HG03521 (cell line): ENCODE data around the gene TIAM2.

ENCODE experiments used
- ATAC-seq: cut with Tn5 transposase; IDR thresholded peaks from one replicate; pipeline ENCODE4 v1.9.1; 2021; ENCODE audit warnings: mild to moderate bottlenecking, moderate library complexity; ENCODE audit not compliant: unreplicated experiment

TIAM2 gene

DNA sequence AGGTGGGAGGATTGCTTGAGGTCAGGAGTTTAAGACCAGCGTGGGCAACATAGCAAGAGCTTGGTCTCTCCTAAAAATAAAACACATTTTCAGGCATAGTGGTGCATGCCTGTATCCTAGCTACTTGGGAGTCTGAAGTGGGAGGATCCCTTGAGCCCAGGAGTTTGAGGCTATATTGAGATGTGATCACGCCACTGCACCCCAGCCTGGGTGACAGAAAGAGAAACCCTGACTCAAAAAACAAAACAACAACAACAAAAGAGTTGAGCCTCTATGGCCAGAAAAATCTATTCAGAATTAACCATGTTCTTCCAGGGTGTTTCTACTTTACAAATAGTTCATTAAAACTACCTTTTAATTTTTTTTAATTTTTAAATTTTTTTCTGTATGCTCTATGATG is 60.6 kb downstream of the TIAM2 start:
- ATAC-seq, result no peak

DNA sequence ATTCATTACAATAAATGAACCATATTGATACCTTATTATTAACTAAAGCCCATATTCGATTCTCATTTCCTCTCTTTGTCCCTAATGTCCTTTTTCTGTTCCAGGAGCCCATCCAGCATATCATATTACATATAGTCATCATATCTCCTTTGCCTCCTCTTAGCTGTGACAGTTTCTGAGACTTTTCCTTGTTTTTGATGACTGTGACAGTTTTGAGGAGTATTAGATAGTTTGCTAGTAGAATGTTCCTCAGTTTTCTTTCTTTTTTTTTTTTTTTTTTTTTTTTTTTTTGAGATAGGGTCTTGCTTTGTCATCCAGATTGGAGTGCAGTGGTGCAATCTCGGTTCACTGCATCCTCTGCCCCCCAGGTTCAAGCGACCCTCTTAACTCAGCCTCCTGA is 61.6 kb downstream of the TIAM2 start:
- no peak for ATAC-seq

DNA sequence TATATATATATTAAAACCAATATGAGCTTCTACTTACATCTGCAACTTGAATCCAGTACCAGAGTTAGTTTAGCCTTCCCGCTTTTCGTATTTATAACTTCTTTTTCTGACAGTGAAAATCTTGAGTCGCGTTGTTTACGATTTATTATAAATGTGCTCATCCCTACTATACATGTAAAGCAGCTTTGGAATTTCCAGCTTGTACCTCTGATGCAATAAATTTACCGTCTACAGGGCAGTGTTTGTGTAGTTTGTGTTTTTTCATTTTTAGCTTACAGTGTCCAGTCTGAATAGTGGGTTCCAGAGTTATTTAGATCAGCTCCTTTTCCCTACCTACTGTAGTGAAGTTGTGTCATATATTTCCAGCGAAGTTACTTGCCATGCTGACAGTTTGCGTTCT is 66.3 kb downstream of the TIAM2 start:
- no peak for ATAC-seq

DNA sequence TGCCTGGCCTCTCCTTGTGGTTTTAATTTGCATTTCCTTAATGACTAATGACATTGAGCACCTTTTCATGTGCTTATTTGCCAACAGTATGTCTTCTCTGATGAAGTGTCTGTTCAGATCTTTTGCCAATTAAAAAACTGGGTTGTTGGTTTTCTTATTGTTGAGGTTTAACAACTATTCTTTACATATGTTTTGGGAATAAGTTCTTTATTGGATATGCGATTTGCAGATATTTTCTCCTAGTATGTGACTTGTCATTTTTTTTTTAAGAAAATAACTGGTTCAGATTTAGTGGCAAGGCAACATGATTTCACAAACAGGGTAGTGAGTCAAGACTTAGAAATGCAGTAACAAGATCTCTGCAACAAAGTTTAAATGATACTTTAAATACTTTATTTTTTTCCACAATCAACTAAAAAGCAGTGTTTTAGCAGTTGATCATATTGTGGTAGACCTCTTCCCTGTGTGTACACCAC is 67.8 kb downstream of the TIAM2 start:
- ATAC-seq, result no peak

DNA sequence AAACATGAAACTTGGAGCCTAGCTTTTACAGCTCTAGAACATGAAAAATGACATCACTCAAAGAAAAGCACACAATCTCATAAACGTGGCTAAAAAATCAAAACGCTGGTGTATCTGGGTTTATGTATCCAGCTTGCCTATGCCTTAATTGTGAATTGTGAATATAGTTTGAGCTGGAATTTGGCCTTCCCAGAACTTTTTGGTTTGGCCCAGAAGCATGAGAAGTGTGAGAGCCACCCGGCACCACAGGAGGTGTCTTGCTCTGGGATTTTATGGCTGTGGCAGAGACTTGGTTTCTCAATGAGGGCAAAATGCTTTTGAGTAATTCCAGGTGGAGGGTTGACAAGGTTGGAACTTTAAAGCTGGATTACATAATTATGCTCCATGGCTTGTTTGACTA is 69.2 kb downstream of the TIAM2 start:
- no peak for ATAC-seq

DNA sequence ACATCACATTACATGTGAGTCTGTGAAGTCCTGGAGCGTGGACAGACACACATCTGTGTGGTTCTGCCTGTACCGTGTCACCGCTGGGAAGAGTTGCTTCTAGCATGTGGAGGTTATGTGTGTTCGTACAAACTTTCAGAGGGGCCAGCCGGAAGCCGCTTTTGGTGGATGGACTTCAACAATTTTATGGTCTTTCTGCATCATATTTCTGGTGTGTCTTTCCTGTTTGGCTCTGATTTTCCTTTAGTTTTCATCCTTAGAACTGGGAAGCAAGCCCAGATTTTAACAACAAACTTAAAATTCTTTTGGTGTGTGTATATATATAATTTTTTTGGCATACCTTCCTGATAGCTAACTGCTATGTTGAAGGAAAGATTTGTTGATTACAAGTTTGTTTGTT is 71.2 kb downstream of the TIAM2 start:
- no peak for ATAC-seq

DNA sequence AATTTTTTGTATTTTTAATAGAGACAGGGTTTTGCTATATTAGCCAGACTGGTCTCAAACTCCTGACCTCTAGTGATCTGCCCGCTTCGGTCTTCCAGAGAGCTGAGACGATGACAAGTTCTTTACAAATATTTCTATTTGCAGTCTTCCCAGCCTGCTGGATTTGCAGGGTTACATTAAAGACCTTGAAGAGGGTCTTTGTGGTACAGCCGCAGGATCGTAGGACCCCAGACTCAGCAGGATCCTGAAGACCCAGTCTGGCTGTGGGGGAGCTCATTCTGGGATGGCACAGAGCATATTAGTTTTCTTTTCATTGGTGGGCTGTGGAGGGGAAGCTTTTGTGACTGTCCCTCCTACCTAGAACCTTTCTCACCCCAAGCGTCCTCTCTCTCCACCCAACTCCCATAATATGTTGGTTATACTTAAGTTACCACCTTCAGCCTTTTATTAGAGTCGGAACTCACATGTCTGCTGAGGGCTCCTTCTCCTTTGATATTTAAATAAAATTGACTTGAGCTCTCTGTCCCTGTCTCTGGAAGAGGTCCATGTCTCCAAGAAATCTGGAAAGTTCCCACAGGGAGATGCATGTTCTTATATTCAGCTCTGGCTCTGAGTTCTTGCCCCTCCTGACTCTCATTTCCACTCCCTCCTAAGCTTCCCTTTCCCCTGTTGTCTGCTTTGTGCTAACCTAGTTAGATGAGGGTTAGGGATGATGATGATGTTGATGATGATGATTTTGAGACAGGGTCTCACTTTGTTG is 72.0 kb downstream of the TIAM2 start:
- ATAC-seq, result no peak

DNA sequence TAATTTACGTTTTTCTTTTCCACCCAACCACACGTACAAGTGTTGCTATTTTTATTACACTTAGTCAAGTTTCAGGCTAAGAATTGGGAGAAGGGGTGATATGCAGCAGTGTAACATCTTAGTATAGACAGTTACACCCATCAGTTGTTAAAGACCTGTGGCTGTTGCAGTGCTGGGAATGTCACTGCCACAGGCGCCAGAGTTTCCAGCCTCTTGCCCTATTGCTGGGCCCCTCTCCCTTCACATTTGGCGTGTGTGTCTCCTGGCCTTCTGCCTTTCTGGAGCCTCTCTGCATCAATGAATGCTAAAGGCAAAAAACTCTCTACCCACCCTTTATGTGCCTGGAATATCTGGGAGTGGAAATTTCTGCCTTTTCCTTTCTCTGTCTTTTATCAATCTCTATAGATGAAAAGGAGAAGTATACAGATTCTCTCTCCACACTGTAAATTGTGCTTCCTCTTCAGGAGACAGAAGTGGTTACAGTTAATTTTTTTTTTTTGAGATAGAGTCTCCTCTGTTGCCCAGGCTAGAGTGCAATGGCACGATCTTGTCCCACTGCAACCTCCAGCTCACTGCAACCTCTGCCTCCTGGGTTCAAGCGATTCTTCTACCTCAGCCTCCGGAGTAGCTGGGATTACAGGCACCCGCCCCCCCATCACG is 73.0 kb downstream of the TIAM2 start:
- no peak for ATAC-seq

DNA sequence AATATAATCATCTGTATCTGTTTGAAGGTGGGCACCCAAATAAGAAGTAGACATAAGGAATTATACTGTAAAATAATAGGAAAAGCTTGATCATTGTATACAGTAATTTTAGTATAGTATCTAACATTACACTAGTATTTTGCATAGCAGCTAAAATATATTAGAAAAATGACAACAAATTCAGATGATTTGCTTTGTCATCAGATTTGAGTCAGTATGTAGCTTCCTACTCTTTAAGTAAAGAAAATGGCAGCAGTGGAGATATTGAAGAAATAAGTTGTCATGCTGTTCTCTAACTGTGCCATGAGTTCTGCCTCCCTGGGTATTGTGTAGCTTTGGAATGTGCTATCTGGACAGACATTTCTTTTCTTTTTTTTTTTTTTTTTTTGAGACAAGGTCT is 74.4 kb downstream of the TIAM2 start:
- no peak for ATAC-seq

DNA sequence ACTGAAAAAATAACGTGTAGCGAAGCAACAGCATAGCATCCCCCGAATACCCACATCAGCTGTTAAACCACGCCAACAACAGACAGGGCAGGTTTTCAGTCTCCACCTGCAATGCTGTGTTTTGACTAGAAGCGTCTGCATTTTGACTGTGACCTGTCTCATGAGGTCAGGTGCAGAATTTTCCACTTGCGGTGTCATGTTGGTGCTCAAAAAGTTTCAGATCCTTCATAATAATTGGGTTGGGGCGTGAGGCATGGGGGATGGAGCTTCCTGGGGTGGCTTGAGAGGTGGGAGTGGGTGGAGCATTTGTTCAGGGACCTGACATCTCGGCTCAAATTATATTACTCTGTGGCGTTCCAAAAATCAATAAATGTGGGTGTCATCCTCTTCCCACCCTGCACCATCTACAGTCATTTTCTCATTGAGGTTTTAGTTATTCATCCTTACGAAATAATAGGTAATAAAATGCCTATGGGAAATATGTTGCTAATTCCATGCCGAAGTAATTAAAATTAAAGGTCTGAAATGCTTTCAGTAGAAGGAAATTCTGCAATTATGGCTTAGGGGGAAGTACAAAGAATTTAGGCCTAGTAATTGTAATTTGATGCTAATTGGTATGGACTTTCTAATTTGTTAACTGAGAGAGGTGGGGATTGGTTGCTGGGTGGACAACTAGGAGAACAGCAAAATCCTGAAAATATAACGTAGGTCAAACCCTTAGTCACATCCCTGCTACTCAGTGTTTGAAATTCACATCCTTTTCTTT is 81.0 kb downstream of the TIAM2 start:
- no peak for ATAC-seq

DNA sequence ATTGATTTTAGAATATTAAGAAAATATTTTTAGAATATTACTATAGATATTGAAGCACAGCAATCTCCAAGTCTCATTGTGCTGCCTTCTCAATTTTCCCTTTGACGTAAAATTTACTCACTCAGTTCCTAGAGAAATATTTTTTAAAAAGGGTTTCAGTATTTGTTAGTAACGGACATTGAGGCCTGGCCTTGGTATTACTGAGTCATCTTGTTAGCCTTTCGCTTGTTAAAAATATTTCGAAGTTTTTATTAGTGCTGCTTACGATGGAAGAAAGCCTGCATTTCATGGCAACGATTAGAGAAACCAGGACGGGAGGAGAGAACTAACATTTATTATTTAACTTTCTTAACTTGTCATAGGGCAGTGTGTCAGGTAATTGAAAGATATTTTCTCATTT is 82.2 kb downstream of the TIAM2 start:
- no peak for ATAC-seq

DNA sequence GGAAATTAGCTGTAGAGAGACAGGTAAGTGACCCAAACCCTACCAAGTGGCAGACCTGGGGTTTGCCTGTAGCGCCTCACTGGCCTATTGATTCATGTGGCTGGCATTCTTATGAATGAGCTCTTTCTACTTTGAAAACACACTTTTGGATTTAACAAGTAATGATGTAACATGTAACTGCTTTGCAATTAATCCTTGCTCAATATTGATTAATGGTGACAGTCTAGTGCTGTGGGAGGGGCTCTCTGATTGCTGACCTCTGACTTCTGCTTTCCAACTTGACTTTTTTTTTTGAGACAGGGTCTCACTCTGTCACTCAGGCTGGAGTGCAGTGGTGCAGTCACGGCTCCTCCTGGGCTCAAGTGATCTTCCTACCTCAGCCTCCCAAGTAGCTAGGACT is 82.7 kb downstream of the TIAM2 start:
- ATAC-seq, result no peak

DNA sequence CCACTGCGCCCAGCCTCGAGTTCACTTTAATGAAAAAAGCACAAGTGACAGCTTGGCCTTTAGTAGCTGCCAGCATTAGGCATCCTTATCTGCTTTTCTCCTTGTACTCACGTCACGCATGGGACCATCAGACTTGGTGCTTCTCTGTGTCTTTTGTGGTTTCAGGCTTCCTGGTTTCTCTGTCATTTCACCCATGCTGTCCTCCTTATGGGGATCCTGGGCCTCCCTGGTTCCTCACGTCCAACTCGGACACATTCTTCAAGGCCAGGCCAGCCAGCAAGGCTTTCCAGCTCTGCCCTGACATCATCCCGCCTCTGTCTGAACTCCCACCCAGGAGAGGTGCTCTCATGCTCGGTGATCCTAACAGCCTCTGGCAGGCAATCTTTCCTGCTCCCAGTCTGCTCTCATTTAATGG is 83.2 kb downstream of the TIAM2 start:
- no peak for ATAC-seq

DNA sequence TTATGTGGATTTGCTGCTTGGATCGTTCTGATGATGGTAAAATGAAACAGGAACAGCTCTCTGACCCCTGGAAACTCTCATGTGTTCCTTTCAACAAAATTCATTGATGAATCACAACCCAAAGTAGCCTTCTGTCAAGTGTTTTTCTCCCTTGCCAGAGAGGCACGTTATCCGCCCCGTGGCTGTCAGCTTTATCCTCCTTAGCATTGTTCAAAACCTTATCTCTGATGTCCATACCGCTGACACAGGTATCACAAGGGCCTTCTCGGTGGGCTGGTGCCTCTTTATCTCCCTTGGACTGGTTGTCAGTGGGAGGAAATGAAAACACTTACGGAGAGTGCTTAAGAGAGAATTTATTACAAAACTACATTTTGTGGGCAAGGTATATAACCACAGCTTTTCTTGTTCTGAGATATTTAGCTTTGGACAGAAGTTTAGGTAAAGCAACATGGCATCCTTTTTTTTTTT is 84.9 kb downstream of the TIAM2 start:
- no peak for ATAC-seq

DNA sequence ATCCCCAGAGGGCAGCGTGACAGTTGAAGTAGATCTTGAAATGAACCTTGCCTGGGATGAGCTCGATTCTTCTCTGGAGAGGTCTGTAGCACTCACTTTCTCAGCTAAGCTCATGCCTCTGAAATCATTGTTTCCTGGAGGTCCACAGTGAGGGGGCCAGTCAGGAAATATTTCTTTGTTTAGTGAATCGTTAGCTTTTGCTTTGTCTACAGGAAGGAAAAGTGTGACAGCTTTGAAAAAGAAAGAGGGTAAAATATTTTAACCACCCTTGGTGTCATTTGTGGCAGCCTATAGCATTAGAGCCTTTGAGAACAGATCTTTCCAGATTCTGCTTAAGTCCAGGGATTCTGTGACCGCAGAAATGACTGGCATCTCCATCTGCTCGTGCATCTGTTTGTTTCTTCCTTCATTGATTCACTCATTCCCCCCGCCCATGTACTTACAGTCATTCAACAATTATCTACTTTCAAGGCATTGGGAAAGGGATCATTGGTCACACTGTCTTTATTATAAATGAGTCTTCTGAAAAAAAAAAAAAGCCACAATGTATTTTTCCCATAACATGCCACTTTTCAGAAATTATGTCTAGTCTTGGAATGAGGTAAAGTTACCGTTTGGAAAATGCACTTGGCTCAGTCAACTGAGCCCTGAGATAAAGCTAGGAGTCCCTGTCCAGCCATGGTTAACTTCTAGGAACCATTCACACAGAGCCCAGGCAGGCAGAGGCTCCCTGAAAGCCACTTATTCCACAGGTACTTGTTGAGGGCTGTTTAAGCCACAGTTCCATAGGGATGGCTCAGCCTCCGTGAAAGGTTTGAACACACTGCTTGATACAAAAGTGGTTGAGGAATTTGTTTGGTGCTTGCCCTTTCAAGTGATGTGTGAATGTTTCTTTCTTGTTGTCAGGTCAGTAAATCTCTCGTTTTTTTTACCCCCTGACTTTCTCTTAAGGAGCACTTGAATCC is 86.0 kb downstream of the TIAM2 start:
- ATAC-seq, result no peak

DNA sequence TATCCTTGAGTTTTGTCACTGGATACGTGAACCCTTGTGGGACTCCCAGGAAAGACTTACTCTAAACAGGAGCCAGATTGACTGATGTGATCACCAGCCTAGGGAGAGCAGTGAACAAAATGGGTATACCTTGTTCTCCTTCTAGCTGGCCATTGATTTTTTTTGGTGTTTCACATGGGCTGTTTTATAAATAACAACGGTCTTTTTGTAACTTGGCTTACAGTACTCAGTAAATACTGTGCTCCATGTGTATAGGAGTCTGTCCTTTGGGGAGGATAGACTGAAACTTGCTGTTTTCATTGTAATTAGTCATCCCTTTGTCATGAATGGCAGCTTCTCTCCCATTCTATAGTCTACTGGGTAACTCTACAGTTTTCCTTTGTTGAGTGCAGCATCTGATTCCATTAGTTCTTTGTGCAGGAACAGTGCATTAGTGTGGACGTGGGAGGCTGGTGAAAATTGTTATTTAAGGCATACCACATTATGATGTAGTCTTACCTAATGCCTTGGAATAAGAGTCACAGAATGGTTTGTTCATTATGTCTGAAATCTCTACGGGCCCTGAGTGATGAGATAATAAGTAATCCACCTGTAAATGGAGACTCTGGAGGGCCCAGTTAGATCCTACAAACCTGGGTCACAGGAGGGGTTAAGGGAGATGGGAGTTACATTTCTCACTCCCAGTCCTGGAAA is 89.5 kb downstream of the TIAM2 start:
- no peak for ATAC-seq

DNA sequence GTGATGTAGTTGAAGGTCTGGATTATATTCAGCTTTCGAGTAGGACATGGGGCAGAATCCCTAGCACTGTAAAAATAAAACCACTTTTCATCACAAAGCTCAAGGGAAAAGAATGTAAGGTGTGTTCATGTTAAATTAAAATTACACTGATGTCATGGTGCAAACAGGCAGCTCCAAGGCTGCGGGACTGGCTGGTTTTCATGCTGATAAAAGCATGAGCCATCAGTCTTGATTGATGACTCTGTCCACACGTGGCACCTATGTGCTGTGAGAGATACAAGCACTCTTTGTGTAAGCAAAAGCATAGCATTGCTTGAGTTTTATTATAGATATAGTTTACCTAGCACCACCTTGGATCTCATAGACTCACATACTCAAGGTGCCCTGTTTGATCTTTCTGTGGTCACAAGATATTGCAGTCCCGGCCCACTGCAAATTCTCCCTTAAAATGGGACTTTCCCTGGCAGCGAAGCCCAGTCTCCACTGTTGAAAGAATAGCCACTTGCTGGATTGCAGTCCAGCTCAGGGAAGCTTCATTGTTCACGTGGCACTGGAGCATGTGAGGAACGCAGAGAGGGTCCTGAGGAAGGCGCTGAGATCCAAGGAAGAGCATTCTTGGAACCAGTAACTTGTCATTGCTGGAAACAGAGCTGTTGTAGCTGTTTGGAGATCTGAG is 90.6 kb downstream of the TIAM2 start:
- no peak for ATAC-seq

DNA sequence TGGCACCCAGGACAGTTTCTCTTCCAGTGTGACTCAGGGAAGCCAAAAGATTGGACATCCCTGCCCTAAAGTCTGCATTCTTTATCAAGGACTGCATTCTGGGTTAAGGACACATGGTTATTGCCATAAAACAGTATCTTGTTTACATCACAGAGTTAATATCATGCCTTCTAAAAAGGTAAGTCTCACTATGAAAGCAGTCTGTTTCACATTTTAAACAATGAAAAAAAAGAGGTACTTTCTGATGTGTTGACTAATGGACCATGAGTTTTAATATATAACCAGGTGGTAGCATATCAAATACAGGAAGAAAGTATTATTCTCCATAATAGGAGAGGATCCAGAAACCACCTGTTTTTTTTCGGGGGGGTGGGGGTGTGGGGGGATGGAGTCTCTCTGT is 93.7 kb downstream of the TIAM2 start:
- no peak for ATAC-seq

DNA sequence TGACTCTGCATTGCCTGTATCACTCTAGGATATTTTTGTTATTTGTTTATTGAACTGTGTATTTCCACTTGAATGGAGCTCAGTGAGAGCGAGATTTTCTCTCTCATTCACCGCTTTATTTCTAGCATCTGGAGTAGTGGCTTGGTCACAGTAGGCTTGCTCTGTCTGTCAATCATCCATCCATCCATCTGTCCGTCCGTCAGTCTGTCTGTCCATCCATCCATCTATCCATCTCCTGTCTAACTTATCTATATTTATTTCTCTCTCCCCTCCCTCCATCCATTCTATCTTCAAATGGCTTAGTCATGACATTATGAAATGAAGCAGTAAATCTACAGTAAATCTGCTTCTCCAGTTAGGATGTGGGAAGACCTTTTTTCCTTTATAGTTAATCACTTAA is 94.6 kb downstream of the TIAM2 start:
- ATAC-seq, result no peak
